Neuron (in vitro differentiated cells): ENCODE measurements around the gene NR3C2.
"Not testable (repeated sequence)": the region's sequence is repeated elsewhere in the genome, so short reads cannot be mapped to it uniquely, and the experiment has no call there.

Source experiments
- H2AFZ ChIP-seq: one replicate; pipeline ENCODE4 v1.6.1; 2013; ENCODE audit warnings: low read depth, mild to moderate bottlenecking, inconsistent platforms, low read length, moderate library complexity
- H3K27me3 ChIP-seq: one replicate; pipeline ENCODE4 v1.6.1; 2013; ENCODE audit warnings: low read length; ENCODE audit not compliant: insufficient read depth
- H3K36me3 ChIP-seq: one replicate; pipeline ENCODE4 v1.6.1; 2013; ENCODE audit warnings: low read length; ENCODE audit not compliant: insufficient read depth
- H3K4me1 ChIP-seq: one replicate; pipeline ENCODE4 v1.6.1; 2013; ENCODE audit warnings: low read length; ENCODE audit not compliant: insufficient read depth
- H3K4me3 ChIP-seq: 2 replicates; pipeline ENCODE4 v1.5.1; 2013; ENCODE audit warnings: mild to moderate bottlenecking, low read length, moderate library complexity
- H3K9me3 ChIP-seq: one replicate; pipeline ENCODE4 v1.6.1; 2013; ENCODE audit warnings: low read length

Gene NR3C2

DNA sequence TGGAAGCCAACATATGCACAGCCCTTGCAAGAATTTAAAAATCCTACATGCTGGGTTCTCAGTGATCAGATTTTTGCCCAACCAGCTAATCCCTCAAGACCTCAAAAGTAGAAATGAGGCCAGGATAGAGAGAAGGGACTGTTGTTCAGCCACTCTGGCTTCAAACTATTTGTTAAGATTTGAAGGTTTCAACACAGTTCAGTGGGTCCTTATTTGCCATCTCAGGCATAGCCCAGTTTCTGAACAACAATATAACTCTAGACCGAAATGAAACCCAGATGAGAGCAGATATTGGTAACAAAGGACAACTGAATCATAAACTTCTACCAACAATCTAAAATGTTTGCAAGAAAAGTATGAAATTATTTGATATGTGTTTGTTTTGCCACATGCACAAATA is 237.3 kb downstream of the NR3C2 start:
- no peaks in the 10 kb centered on the region for H3K9me3 ChIP-seq
- H3K4me1 ChIP-seq: peaks cover 3% of the 10 kb centered on the region
- H3K4me3 ChIP-seq: no peak overlapping the region
- no peaks in the 10 kb centered on the region for H3K36me3 ChIP-seq
- no peak overlapping the region for H2AFZ ChIP-seq
- H3K27me3 ChIP-seq: no peaks in the 10 kb centered on the region

DNA sequence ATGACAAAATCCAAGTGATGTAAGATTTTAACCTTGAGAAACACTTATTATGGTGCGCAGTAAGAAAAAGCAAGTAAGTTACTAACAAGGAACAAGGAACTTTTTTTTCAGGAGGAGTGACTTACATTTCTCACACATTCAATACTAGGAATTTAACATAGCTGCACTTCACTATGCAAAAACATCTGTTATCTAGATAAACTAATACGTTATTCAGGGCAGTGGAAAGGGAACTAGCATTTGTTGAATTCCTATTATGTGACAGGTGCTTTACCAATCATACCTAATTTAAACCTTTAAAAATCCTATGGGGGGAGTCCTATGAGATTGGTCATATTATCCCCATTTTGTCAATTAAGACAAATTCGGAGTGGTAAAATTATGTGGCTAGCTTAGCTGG is 238.0 kb downstream of the NR3C2 start:
- Histone ChIP-seq H3K27me3 (no peaks in the 10 kb centered on the region), H3K4me1 (peaks cover 3% of the 10 kb centered on the region)

DNA sequence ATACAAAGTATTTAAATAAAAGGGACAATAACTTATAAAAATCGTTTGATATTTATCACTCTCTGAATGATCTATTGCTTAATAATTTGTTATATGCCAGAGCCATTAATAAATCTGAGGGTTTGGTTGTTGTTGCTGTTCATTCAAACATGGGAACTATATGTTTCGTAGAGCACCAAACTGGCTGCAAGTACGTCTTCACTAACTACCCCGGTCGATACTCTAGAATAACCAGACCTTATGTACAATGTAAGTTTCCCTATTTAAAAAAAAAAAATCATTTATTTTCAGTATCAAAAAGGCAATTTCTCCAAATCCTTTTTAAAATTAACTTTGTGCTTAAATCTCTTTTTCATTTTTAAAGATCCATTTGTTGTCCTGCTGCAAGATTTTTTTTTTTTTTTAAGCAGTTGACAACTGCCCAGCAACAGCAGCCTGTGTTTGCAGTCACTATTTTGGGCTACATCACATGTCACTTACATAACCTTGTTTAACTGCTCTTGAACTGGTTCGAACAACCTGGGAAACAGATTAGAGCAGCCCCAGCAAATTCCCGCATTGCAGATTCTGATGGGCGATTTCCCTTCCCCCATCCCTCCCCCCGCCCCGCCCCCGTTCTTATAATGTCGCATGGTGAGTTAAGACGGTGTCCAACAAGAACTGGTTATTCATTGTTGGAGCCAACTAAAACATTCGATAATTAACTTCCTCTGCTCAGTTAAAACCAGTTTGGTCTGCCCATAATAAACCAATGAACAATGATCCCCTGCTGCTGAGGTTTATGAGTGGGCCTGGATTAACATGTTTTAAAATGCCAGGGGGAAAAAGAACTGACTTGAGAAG is 238.9 kb downstream of the NR3C2 start:
- Histone ChIP-seq H3K4me3 (no peak overlapping the region), H3K36me3 (no peaks in the 10 kb centered on the region), H3K4me1 (peaks cover 3% of the 10 kb centered on the region), H3K27me3 (no peaks in the 10 kb centered on the region), H3K9me3 (no peaks in the 10 kb centered on the region), H2AFZ (no peak overlapping the region)

More for the DNA sequence above, 238.0 kb downstream of the NR3C2 start:
- Histone ChIP-seq H3K9me3 (no peaks in the 10 kb centered on the region), H3K4me3 (no peak overlapping the region), H3K36me3 (no peaks in the 10 kb centered on the region), H2AFZ (no peak overlapping the region)

DNA sequence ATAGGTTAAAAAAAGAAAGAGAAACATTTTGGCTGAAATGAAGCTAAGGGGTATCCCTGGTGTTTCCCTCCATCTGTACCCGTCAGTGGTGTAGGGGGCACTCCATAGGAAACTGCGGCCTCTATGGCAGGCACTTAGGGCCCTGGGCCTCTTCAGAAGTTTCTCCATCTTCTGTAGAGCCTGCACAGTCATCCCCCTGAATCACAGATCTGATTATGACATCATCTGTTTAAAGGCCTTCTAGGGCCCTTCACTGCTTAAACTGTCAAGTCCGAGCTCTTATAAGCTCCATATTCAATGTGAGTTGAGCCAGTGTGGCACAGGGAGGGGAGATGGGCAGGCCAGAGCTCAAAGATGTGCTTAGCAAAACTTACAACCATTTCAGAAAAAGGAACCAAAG is 241.3 kb downstream of the NR3C2 start:
- H3K36me3 ChIP-seq: no peaks in the 10 kb centered on the region

DNA sequence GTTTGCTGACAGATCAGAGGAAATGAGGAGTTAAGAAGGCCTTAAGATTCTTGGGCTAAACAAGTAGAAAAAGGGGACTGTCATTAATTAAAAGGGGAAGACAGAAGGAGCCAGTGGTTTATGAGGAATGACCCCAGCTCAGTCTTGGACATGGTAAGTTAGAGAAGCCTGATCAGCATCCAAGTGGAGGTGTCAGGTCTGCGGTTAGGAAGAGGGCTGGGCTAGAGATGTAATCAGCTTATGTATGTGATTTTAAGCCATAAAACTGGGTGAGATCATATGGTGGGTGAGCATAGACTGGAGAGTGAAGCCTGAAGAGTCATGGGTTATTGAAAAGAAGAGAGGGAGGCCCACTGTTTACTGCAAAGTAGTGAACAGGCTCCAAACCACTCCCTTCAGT is 246.1 kb downstream of the NR3C2 start:
- Histone ChIP-seq H3K4me1 (no peaks in the 10 kb centered on the region), H3K36me3 (no peaks in the 10 kb centered on the region), H3K9me3 (no peaks in the 10 kb centered on the region), H3K4me3 (no peak overlapping the region), H3K27me3 (no peaks in the 10 kb centered on the region), H2AFZ (no peak overlapping the region)

More for the DNA sequence above, 241.3 kb downstream of the NR3C2 start:
- Histone ChIP-seq H3K9me3 (no peaks in the 10 kb centered on the region), H2AFZ (no peak overlapping the region), H3K4me1 (peaks cover 3% of the 10 kb centered on the region), H3K4me3 (no peak overlapping the region), H3K27me3 (no peaks in the 10 kb centered on the region)

DNA sequence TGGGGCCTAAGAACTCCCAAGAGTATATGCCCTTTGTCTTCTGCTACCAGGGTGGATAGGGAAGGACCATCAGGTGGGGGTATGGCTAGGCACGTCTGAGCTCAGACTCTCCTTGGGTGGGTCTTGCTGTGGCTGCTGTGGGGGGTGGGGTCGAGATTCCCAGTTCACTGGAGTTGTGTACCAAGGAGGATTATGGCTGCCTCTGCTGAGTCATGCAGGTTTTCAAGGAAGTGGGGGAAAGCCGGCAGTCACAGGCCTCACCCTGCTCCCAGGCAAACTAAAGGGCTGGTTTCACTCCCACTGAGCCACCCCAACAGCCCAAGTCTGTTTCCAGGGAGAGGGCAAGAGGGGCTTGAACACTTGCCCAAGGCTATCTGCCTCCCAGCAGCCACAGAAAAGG is 249.7 kb downstream of the NR3C2 start:
- no peak overlapping the region for H3K4me3 ChIP-seq
- no peaks in the 10 kb centered on the region for H3K27me3 ChIP-seq
- no peaks in the 10 kb centered on the region for H3K9me3 ChIP-seq
- H2AFZ ChIP-seq: no peak overlapping the region
- H3K36me3 ChIP-seq: no peaks in the 10 kb centered on the region
- no peaks in the 10 kb centered on the region for H3K4me1 ChIP-seq

DNA sequence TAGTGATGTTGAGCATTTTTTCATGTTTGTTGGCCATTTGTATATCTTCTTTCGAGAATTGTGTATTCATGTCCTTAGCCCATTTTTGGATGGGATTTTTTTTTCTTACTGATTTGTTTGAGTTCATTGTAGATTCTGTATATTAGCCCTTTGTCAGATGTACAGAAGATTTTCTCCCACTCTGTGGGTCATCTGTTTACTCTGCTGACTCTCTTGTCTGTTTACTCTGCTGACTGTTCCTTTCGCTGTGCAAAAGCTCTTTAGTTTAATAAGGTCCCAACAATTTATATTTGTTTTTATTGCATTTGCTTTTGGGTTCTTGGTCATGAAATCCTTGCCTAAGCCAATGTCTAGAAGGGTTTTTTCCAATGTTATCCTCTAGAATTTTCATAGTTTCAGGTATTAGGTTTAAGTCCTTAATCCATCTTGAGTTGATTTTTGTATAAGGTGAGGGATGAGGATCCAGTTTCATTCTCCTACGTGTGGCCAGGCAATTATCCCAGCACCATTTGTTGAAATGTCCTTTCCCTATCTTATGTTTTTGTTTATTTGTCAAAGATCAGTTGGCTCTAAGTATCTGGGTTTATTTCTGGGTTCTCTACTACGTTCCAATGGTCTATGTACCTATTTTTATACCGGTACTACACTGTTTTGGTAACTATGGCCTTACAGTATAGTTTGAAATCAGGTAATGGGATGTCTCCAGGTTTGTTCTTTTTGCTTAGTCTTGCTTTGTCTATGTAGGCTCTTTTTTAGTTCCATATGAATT is 254.6 kb downstream of the NR3C2 start:
- H3K4me1 ChIP-seq, H2AFZ ChIP-seq, H3K27me3 ChIP-seq, H3K36me3 ChIP-seq, H3K9me3 ChIP-seq, H3K4me3 ChIP-seq: not testable (repeated sequence)

DNA sequence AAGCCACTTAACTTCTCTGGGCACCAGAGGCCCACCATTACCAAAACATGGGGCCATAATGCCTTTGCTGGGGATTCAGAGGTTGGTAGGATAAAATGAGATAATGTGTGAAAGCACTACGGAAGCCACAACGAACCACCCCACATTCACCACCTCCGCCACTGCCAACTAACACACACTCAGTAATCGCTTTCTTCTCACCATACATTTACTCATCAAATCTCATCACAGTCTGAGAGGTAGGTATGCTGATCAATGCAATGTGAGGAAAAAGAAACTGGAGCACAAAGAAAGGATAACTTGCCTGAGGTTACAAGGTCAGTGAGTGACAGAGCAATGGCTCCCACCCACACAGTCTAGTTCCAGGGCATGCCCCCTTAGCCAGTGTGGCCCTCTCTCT is 257.3 kb downstream of the NR3C2 start:
- no peaks in the 10 kb centered on the region for H3K9me3 ChIP-seq
- no peaks in the 10 kb centered on the region for H3K27me3 ChIP-seq
- no peaks in the 10 kb centered on the region for H3K4me1 ChIP-seq
- H3K4me3 ChIP-seq: no peak overlapping the region
- no peaks in the 10 kb centered on the region for H3K36me3 ChIP-seq
- H2AFZ ChIP-seq: no peak overlapping the region

DNA sequence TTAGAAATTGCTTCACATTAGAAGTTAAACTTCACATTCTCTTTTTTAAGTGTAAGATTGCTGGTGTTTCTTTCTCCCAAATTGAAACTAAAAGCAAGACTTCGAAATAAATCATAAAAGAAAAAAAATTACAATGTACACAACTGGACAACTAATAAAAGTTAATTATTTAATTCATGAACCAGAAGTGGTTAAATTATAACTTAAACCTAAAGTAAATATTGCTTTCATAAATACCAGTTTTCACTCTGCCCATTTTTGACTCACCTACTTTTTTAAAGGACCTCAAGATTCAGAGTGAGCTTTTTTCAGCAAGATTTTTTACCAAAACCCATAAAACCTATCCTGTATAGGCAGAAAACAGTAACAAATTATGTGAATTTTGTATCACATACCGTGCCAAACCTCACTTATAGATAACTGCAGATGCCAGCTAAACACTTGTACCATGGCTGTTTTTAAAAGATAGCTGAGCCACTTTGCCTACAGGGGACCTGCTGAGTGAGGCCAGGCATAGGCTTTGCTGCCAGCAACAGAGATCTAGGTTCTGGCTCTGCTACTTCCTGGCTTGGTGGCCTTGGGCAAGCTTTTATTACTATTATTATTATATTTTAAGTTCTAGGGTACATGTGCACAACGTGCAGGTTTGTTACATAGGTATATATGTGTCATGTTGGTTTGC is 259.8 kb downstream of the NR3C2 start:
- Histone ChIP-seq H3K9me3 (no peaks in the 10 kb centered on the region), H2AFZ (no peak overlapping the region), H3K36me3 (no peaks in the 10 kb centered on the region), H3K4me3 (no peak overlapping the region), H3K27me3 (no peaks in the 10 kb centered on the region), H3K4me1 (no peaks in the 10 kb centered on the region)

DNA sequence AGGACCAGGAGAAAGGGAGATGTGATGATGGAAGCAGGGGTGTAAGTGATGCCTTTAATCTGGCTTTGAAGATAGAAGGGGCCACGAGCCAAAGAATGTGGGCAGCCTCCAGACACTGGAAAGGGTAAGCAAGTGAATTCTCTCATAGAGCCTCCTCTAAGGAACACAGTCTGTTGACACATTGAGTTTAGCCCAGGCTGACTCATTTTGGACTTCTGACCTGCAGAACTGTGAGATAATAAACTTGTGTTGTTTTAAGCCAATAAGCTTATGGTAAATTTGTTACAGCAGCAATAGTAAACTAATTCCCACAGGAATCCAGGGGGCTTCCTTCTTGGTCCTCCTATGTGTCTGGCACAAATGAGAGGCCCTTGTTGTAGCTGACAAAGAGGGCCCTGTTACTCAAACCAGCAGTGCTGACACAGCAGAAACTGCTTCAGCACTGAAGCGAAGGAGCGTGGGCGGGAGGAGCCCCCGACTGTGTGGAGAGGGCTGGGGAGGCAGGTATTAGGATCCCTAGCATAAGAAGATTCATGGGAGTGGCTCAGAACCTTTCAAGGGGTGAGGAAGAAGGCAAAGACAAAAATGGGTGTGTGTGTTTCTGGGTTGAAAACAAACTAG is 268.7 kb downstream of the NR3C2 start:
- Histone ChIP-seq H2AFZ (no peak overlapping the region), H3K9me3 (no peaks in the 10 kb centered on the region), H3K4me1 (no peaks in the 10 kb centered on the region), H3K27me3 (no peaks in the 10 kb centered on the region), H3K4me3 (no peak overlapping the region), H3K36me3 (no peaks in the 10 kb centered on the region)

DNA sequence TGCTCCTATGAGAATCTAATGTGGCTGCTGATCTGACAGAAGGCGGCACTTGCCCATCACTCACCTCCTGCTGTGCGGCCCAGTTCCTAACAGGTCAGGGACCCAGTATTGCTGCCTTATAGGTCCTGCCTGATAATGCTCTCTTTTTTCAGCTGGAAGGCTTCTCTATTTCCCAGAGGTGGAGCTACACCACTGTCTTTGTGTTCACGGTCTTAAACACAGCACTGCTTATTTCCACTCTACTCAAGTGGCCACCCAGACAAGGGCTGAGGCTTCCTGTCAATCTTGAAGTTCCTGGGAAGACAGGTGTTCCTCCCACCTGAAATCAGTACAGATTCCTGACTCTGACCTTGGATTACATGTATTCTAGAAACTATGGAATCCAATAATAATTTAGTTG is 270.6 kb downstream of the NR3C2 start:
- Histone ChIP-seq H3K4me3 (no peak overlapping the region), H3K27me3 (no peaks in the 10 kb centered on the region), H3K4me1 (no peaks in the 10 kb centered on the region), H3K36me3 (no peaks in the 10 kb centered on the region), H3K9me3 (no peaks in the 10 kb centered on the region), H2AFZ (no peak overlapping the region)

DNA sequence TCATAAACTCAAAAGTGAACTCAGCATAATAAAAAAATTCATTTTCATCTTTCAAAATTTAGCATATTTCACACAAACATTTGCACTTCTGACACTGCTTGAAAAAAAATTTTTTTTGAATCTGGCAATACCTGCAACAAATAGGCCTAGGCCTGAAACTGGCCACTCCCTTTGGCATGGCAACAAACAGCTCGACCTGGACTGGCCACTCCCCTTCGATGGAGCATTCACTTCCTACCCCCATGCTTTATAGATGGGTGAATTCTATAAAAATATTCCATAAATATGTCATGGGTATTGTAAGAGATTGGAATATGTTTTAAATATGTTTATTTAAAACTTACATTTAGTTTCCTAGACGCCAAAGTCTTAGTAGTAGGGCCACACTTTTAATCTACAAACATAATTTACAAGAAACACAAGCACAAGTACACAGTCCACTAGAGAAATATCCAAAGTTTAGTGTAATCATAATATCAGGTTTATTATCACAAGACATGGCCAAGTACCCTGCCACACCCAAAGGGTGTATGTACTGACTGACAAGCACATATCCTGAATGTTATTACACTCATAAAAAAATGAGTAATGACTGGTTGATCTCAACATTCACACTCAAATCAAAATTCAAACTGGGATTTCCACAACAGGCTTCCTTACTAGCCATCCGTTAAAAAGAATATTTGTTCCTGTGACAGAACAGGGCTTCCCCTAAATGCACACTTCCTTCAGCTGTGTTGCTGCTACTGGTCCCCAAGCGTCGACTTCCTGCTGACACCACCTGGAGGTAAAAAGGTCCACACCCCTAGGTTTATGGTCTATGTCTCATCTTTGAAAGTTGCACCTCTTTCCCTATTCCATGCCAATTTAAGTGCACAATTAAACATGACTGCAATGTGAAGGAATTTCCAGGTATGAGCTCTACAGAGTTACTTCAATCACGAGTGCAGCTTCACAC is 271.5 kb downstream of the NR3C2 start:
- Histone ChIP-seq H3K36me3 (no peaks in the 10 kb centered on the region), H2AFZ (no peak overlapping the region), H3K4me3 (no peak overlapping the region), H3K4me1 (no peaks in the 10 kb centered on the region), H3K27me3 (no peaks in the 10 kb centered on the region), H3K9me3 (no peaks in the 10 kb centered on the region)
